ENCODE results near the gene SNCG.

The SNCG gene

GRCh38 chr10:86960863-86961434, 2.5 kb downstream of the SNCG start:
- no peak for DNase-seq (ENCODE audit: low read depth)

- no peak for DNase-seq (ENCODE audit: low read depth)
Measured at GRCh38 chr10:86961481-86962091, 3.2 kb downstream of the SNCG start.

- DNase-seq (ENCODE audit: low read depth), result no peak
Measured at GRCh38 chr10:86962136-86962980, 4.0 kb downstream of the SNCG start.

GRCh38 chr10:86962981-86963310, 4.5 kb downstream of the SNCG start:
- DNase-seq (ENCODE audit: low read depth), result no peak

- no peak for DNase-seq (ENCODE audit: low read depth)
Measured at GRCh38 chr10:86963341-86963919, 5.0 kb downstream of the SNCG start.

- no peak for DNase-seq (ENCODE audit: low read depth)
Measured at GRCh38 chr10:86964061-86964846, 5.9 kb downstream of the SNCG start.

GRCh38 chr10:86964847-86965190, 6.4 kb downstream of the SNCG start:
- no peak for DNase-seq (ENCODE audit: low read depth)

- DNase-seq (ENCODE audit: low read depth), result no peak
Measured at GRCh38 chr10:86965986-86966654, 7.7 kb downstream of the SNCG start.

- no peak for DNase-seq (ENCODE audit: low read depth)
Measured at GRCh38 chr10:86967481-86967941, 9.1 kb downstream of the SNCG start.

GRCh38 chr10:86968271-86968993, 10.0 kb downstream of the SNCG start, which contains the start of gene ADIRF:
ADIRF (plus strand) TSS chr10:86968482; CDS start chr10:86968545, 63 bp downstream.
- no peak for DNase-seq (ENCODE audit: low read depth)

- DNase-seq (ENCODE audit: low read depth), result no peak
Measured at GRCh38 chr10:86968994-86969355, 10.6 kb downstream of the SNCG start.

GRCh38 chr10:86969421-86970041, 11.1 kb downstream of the SNCG start:
- DNase-seq (ENCODE audit: low read depth), result no peak

GRCh38 chr10:86970162-86970981, 12.0 kb downstream of the SNCG start:
- DNase-seq (ENCODE audit: low read depth), result peak; percentile 59

- DNase-seq (ENCODE audit: low read depth), result no peak
Measured at GRCh38 chr10:86970982-86971231, 12.5 kb downstream of the SNCG start.

- DNase-seq (ENCODE audit: low read depth), result peak; percentile 76
Measured at GRCh38 chr10:86971232-86971991, 13.0 kb downstream of the SNCG start.

- DNase-seq (ENCODE audit: low read depth), result no peak
Measured at GRCh38 chr10:86972613-86973380, 14.4 kb downstream of the SNCG start.

GRCh38 chr10:86974484-86974883, 16.1 kb downstream of the SNCG start:
- no peak for DNase-seq (ENCODE audit: low read depth)

- no peak for DNase-seq (ENCODE audit: low read depth)
Measured at GRCh38 chr10:86976362-86977056, 18.1 kb downstream of the SNCG start.

All from fibroblast of the conjunctiva (primary cell).